Stimulated activated CD4-positive, alpha-beta T cell treated with anti-CD3 and anti-CD28 coated beads, Interleukin-4, amount 100 ng/mL, for 1 hour (primary cell): ENCODE results near the gene CCNF.

Experiments
- DNase-seq: peaks from one replicate; pipeline ENCODE4 v3.0.0-alpha.2; 2020

CCNF gene

GRCh38 chr16:2489581-2489980 lies 60.3 kb downstream of the CCNF start:
- no peak for DNase-seq

DNA sequence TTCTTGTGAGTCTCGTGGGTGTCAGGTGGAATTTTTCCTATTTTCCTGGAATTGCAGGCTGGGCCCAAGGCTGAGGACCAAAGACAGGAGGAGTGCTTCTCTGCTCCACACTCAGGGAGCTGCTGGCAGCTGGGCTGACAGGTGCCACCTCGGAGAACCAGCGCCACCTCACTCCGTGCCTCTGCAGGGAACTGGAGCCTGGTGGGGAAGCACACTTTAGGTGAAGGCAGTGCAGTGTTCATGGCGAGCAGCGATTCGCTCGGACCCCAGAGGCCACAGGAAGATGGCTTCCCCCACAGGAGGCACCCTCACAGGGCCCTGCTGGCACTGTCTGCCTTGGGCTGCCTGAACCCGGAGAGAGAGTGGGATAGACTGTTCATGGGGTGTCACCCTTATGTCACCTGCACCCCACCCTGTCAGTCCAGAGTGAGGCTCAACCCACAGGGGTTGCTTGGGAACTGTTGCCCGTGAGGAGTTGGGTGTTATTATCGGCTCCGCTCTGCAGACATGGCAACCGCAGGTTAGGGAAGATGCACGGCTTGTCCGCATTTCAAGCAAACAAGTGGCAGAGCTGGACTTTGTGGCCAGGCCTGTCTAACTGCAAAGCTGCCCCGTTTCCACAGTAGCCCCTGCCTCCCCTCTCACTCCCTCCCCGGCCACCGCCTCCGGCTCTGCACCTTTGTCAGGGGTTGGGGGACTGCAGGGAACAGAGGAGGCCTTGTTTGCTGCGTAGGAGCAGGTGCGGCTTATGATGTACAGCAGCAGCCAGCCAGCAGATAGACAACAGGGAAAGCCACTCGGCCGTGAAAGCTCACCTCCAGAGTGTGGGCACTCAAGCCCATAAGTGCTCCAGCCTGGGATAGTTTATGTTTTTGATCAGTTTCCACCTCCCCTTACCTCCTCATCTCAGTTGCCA lies 61.2 kb downstream of the CCNF start:
- no peak for DNase-seq

GRCh38 chr16:2492292-2492691 lies 63.0 kb downstream of the CCNF start:
- no peak for DNase-seq

- DNase-seq = no peak
These were observed 64.4 kb downstream of the CCNF start for GRCh38 chr16:2493605-2494004.

GRCh38 chr16:2494616-2495015 lies 65.4 kb downstream of the CCNF start:
- no peak for DNase-seq

GRCh38 chr16:2495041-2495440 lies 65.8 kb downstream of the CCNF start:
- DNase-seq = no peak

DNA sequence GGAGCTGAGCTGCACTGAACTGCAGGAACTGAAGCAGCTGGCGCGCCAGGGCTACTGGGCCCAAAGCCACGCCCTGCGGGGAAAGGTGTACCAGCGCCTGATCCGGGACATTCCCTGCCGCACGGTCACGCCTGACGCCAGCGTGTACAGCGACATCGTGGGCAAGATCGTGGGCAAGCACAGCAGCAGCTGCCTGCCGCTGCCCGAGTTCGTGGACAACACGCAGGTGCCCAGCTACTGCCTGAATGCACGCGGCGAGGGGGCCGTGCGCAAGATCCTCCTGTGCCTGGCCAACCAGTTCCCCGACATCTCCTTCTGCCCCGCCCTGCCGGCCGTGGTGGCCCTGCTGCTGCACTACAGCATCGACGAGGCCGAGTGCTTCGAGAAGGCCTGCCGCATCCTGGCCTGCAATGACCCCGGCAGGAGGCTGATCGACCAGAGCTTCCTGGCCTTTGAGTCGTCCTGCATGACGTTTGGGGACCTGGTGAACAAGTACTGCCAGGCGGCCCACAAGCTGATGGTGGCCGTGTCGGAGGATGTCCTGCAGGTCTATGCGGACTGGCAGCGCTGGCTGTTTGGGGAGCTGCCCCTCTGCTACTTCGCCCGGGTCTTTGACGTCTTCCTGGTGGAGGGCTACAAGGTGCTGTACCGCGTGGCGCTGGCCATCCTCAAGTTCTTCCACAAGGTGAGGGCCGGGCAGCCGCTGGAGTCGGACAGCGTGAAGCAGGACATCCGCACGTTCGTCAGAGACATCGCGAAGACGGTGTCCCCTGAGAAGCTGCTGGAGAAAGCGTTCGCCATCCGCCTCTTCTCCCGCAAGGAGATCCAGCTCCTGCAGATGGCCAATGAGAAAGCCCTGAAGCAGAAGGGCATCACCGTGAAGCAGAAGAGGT lies 67.2 kb downstream of the CCNF start:
- DNase-seq = no peak

GRCh38 chr16:2497116-2497630 lies 67.9 kb downstream of the CCNF start:
- no peak for DNase-seq

- DNase-seq = no peak
These were observed 68.6 kb downstream of the CCNF start for GRCh38 chr16:2497695-2498484.

DNA sequence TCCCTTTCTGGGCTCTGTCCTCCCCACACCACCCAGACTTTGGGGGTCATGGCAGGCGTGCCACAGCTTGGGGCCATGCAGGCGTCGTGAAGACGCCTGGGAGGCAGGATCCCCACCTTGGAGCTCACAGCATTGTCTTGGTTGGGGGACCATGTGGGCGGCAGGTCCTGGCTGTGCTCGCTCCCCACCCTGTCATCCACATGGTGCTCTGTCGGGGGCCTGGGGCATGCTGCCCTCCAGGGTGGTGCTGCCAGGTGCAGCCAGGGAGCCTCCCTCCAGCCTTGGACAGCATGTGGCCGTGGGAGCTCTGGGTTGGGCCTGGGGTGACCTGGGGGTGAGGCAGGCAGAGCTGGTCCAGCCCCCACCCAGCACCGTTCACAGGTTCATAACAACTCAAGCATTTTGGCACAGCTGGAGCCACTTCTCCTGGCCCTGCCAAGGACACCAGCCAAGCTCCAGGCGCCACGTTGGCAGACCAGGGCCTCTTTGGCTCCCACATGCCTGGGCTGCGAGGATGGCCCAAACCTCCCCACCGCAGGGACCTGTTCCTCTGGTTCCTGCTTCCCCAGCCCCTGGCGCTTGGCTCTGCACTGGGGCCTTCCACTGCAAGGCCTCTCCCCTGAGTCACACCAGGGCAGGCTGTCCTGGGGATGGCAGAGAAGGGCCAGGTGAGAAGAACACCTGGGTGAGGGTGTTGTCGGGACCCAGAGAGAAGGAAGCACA lies 69.4 kb downstream of the CCNF start:
- DNase-seq = no peak

GRCh38 chr16:2499454-2499853 lies 70.2 kb downstream of the CCNF start:
- DNase-seq = no peak

GRCh38 chr16:2499890-2500429 lies 70.7 kb downstream of the CCNF start:
- DNase-seq = no peak

DNA sequence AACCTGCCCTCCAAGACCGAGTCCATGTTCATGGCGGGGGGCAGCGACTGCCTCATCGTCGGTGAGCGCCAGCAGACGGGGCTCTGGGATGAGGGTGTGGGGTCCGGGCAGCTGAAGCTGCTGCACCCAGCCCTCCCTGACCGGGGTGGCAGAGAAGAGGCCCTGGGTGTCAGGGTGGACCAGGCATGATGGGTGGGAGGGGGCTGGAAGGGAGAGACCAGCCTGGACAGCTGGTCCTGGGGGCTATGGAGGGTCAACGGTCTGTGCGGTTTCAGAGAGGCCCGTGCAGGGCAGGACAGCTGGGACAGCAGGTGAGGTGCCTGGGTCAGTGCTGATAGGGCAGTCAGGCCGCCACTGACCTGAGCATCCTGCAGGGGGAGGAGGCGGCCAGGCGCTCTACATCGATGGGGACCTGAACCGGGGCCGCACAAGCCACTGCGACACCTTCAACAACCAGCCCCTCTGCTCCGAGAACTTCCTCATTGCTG lies 71.2 kb downstream of the CCNF start:
- no peak for DNase-seq

DNA sequence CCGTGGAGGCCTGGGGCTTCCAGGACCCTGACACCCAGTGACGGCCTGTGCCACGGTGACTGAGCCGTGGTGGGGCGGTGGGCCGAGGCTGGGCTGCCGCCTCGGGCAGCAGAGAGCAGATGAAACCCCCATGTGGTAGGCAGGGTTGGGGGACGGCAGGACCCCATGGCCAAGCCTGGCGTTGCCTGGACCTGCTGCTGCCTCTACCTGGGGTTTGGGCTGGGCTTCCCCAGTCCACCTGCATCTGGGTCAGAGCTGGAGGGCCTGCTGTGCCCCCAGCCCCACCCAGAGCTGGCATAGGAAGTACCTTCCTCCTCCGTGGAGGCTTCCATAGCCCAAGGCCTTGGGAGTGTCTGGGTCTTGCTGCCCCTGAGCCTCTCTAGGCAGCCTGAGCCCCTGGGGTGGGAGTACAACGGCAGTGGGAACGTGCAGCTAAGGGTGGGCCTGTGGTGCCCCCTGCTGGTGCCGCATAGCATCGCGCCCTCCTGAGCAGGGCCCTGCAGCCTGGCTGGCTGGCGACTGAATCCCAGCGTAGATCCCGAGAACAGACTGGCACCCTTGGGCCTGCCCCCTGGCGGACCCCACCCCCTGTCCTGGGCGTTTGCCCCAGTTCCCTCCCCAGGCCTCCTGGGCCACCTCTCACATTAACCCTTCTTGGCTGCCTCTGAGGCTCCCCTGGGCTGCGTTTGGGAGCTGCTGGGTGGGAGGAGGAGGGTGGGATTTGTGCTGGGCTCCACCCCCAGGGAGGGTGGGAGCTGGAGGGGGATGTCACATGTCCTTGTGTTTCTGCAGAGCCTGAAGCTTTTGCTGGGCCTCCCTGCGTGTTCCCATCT lies 71.9 kb downstream of the CCNF start:
- DNase-seq = peak; percentile 81

GRCh38 chr16:2501946-2502895 lies 73.0 kb downstream of the CCNF start:
- no peak for DNase-seq

DNA sequence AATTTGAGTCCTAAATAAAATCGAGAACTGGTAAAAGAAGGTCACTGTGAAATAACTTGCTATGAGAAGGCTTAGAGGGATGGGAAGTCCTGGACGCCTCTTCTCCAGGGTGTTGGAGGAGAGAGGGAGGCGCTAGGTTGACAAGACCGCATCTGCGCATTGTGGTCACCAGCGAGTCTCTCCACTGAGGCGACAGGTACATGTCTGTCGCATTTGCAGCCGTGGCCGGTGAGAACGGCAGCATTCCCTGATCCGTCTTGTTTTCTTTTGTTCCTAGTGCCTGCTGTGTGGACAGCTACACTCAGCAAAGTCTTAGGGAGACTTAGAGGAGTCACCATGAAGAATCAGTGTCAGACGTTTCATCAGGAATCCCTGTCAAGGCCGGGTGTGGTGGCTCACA lies 76.4 kb downstream of the CCNF start:
- DNase-seq = no peak

- no peak for DNase-seq
These were observed 77.9 kb downstream of the CCNF start for GRCh38 chr16:2507052-2507659.

DNA sequence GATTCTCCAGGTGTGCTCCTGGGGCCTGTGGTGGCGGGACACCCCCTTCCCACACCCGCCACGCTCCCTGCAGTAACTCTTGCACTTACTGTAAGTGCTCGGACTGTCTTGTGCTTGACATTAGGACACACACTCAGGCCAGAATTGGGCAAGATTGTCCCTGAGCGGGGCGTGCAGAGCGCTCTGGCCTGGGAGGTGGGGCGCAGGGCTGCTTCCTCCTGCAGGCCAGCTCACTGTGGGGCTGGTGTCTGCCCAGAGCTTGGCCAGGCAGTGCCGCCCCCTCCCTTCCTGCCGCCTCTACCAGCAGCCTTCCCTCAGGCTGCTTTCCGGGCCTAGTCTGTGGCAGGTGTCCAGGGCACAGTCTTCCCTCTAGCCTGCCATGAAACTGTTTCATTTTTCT lies 78.4 kb downstream of the CCNF start:
- DNase-seq = no peak
